IPS-18c (cell line): Measurements from ENCODE around the gene ACTG1.

Experiments used
- H3K4me3 ChIP-seq: 2 replicates; pipeline ENCODE4 v1.7.0; 2013; ENCODE audit warnings: low read depth, mild to moderate bottlenecking, low read length, moderate library complexity; ENCODE audit not compliant: insufficient read depth
- H3K9me3 ChIP-seq: one replicate; pipeline ENCODE4 v1.6.1; 2013; ENCODE audit warnings: mild to moderate bottlenecking, low read length, moderate library complexity; ENCODE audit not compliant: control insufficient read depth, insufficient read depth

The ACTG1 gene

GRCh38 chr17:81549031-81549557 lies 36.5 kb upstream of the ACTG1 start:
- H3K4me3 ChIP-seq: no peak overlapping the region
- H3K9me3 ChIP-seq: peaks cover 2% of the 10 kb centered on the region

- peaks cover 2% of the 10 kb centered on the region for H3K9me3 ChIP-seq
- no peak overlapping the region for H3K4me3 ChIP-seq
These were observed 35.0 kb upstream of the ACTG1 start for GRCh38 chr17:81547614-81547982.

DNA sequence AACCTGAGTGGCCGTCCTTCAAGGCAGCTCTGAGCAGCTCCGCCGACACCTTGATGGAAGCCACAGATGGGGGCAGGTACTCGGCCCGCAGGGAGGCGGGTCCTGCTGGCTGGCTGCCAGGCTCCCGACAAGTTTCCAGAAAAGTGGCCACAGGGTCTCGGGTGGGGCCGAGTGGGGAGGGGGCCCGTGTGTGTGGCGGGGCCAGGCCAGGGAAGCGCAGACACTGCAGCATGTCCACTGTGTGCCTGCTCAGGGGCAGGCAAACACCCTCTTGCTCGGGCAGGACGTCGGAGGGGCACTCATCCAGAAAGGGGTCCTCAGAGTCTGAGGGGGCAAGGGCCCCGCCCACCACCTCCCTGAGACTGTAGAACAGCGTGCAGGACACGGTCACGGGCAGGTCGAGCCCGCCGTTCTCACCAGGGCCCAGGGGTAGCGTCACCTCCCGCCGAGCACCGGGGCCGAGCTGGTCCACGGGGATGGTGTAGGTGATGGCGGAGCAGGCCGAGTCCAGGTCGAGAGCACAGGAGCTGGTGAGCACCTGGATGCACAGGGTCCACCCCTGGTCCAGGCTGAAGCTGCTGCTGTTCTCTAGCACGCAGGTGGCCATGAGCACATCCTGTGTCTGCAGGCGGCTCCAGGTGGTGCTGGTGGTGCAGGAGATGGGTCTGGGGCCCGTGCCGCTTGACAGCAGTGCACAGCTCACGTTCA lies 34.5 kb upstream of the ACTG1 start:
- peaks cover 2% of the 10 kb centered on the region for H3K9me3 ChIP-seq
- no peak overlapping the region for H3K4me3 ChIP-seq

GRCh38 chr17:81545160-81545949 lies 32.8 kb upstream of the ACTG1 start:
- Histone ChIP-seq H3K9me3 (no peaks in the 10 kb centered on the region), H3K4me3 (no peak overlapping the region)

DNA sequence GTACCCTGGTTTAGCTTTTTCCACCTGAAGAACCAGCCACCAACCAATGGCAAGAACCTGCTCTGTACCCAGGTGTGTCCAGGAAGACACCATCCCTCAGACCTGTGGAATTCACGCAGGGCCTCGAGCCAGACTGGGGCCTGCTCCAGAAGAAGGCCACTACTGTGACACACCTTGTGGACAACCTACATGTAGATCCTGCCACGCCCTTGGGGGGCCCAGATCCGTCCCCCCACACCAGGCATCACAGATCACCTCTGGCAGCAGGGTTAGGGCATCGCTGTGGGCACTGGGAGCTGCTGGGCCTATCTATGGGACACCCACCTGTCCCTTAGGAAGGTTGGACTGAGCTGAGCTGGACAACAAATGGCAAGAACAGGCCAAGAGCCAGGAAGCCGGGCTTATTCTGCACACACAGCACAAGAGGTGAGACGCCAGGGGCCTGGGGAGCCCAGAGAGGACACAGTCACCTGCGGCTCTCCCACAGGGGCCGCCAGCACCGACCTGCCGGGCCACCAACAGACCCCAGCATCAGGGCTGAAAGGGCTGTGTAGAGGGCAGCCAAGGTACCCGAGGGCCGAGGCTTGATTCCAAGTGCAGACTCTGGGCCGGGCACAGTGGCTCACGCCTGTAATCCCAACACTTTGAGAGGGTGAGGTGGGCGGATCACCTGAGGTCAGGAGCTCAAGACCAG lies 31.8 kb upstream of the ACTG1 start:
- Histone ChIP-seq H3K4me3 (no peak overlapping the region), H3K9me3 (no peaks in the 10 kb centered on the region)

DNA sequence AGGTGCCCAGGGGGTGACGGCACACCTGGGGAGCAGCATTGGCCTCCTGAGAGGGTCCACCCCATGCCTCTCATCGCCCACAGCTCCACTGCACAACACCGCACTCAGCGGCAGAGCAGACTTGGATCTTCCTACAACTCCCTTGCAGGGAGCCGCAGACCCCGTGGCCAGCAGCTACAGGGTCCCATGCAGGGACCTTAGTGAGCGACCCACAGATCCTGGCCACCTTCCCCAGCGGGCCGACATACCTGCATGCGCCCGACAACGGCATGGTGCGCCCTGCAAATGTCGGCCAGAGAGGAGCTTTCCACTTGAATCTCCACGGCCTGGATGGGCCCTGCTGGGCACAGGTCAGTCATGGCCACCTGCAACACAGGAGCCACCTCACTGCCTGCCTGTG lies 31.2 kb upstream of the ACTG1 start:
- Histone ChIP-seq H3K9me3 (no peaks in the 10 kb centered on the region), H3K4me3 (no peak overlapping the region)

GRCh38 chr17:81543339-81543675 lies 30.7 kb upstream of the ACTG1 start:
- no peak overlapping the region for H3K4me3 ChIP-seq
- H3K9me3 ChIP-seq: no peaks in the 10 kb centered on the region

DNA sequence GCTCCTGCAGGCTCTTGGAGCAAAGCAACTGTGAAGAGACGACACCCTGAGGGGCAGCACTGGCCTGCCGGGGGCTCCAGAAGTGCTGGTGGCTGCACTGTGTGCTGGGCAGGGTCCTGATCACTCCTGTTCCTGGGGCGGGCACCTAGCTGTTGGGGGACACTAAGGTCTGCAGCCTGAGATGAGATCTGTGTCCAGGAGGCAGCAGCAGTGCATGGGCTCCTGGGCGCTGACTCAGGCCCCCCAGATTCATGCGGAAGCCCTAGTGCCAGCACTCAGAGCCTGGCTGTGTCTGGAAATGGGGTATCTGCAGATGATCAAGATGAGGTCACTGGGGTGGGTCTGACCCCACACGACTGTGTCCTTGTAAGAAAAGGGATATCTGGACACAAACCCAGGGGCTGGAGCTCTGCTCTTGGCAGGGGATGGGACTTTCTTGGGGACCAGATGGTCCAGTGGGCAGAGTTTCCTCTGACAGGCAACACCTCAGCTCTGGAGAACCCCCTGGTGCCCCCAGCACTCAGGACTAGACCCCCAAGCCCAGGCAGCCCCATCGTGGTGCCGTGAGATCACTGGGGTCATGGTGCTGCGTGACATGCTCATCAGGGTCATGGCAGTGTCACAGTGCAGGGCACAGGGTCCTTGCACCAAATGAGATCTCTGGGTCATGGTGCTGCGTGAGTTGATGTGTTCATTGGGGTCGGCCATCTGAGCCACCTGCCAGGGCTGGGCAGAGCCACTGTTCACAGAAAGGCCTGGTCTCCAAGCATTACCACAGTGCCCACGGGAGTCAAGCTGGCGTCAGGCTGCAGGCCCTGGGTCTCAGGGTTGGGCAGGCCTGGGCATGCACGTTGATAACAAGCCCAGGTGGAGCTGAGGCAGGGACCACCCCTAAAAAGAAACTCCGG lies 30.1 kb upstream of the ACTG1 start:
- H3K9me3 ChIP-seq: no peaks in the 10 kb centered on the region

GRCh38 chr17:81541123-81541522 lies 28.5 kb upstream of the ACTG1 start:
- no peaks in the 10 kb centered on the region for H3K9me3 ChIP-seq
- H3K4me3 ChIP-seq: no peak overlapping the region

More for the DNA sequence above, 30.1 kb upstream of the ACTG1 start:
- H3K4me3 ChIP-seq: no peak overlapping the region

DNA sequence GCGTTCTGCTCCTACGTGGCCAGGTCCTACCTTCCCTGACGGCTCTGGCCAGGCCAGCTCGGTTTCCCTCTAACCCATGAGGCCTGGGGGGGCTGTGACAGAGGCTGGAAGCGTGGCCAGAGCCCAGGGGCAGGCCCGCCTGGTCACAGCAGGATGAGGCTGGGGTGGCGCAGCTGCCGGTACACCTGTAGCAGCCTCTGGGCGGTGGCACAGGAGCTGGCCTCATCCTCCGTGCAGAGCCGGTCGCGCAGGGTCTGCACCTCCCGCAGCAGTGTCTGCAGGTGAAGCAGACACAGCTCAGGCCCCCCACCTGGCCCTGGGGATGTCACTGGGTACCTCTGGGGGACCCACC lies 28.1 kb upstream of the ACTG1 start:
- H3K4me3 ChIP-seq: no peak overlapping the region
- H3K9me3 ChIP-seq: no peaks in the 10 kb centered on the region

- H3K9me3 ChIP-seq: no peaks in the 10 kb centered on the region
- H3K4me3 ChIP-seq: no peak overlapping the region
These were observed 27.5 kb upstream of the ACTG1 start for GRCh38 chr17:81539961-81540675.

- no peak overlapping the region for H3K4me3 ChIP-seq
- H3K9me3 ChIP-seq: no peaks in the 10 kb centered on the region
These were observed 26.9 kb upstream of the ACTG1 start for GRCh38 chr17:81539571-81539900.

DNA sequence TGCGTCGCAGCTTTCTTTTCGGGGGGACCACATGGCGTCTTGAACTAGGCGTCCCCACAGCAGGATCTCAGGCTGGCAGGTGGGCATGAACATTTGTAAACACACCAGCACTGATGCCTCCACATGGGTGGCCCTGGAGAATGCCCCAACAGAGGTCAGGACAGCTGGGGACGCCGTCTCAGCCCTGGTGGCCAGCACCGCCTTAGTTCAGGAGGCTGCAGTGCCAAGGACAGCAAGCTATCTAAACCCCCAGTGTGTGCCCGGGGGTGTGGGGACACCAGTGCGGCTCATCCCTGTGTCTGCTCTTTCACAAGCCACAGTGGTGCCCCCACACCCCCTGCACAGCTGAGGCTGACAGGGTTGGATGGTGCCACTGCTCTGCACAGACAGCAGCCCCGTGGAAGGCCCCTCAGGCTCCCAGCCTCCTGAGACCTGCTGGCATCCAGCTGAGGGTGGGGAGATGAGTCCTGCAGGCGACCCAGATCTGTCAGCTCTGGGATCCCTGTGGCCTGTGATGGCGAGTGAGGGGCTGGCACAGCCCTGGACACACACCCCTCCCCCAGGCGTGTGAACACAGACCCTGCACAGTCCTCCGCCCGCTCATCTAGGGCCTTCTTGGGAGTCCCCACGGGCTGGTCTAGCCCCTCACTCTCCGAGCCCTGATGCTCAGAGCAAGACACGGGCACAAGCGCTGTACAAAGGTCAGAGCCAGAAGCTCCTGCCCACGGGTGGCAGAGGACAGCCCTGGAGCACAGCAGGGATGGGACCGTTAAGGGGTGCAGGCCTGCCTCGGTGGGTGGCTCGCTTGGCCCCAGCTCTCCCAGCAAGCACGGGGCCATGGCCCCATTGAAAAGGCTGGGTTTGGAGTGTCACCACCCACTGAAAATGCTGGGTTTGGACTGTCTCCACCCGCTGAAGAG lies 26.3 kb upstream of the ACTG1 start:
- Histone ChIP-seq H3K4me3 (no peak overlapping the region), H3K9me3 (no peaks in the 10 kb centered on the region)

DNA sequence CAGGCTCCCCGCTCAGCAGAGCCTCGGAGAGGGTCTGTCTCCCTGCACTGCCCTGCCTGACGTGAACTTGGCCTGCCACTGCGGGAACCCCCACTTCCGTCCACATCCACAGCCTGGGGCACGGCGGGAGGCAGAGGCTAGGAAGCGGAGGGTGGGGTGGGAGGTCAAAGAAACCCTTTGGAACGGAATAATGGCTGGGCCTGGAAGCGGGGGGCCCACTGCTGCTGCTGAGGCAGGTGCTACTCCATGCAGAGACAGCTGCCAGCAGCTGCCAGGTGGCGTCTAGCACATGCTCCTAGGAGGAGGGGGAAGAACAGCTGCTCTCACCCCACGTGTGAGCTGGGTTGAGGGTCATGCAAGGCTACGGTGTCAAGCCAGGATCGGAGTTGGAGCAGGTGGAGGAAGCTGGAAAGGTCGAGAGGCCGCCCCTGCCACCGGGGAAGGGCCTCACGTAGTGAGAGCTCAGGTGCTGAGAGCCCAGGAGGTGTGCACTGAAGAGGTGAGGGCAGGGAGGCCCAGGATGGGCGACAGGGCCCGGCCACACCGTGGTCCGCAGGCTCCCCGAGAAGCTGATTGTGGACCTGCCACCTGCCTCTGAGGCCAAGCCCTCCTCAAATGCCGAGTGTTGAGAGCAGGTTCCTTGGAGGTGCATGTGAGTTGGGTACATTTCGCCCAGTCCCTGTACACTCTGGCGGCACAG lies 25.4 kb upstream of the ACTG1 start:
- Histone ChIP-seq H3K9me3 (no peaks in the 10 kb centered on the region), H3K4me3 (no peak overlapping the region)

DNA sequence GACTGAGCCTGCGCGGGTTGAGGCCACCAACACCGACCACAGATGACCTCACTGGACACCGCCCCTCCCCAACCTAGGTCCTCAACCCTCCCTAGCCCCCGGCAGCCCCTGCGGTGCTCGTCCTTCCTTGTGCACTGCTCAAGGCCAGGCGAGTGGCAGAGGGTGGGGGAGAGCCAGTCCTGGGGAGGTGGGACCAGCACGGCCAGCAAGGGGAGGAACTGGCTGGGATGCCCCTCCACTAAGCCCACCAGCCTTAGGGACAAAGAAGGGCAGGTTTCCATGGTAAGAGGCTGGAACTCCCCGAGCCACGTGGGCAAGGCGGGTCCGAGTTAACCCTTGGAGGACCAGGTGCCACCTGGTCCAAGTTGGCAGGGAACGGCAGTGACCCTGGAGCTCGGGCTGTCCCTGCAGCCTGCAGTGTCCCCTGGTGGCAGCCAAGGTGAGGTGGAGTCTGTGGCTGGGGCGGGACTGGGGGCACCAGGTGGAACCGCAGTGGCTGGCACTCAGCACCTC lies 24.8 kb upstream of the ACTG1 start:
- H3K4me3 ChIP-seq: no peak overlapping the region

More for the DNA sequence above, 24.8 kb upstream of the ACTG1 start:
- H3K9me3 ChIP-seq: no peaks in the 10 kb centered on the region
